Gastroesophageal sphincter (tissue), 3 donors: ENCODE data around the gene CPNE5.

Experiments used
- POLR2AphosphoS5 ChIP-seq: sonication (generic); formaldehyde crosslinking; IDR thresholded peaks from one replicate; pipeline ENCODE4 v1.6.1; 2017; ENCODE audit warnings: antibody characterized with exemption
- TF ChIP-seq, protein P1 (sequence below), 4 experiments: fragments of 200-600 bp in 2 of 4; fragments of 450-650 bp in 2 of 4; sonication (generic) in 1 of 4; IDR thresholded peaks; one replicate each; pipeline ENCODE4 v1.5.1; 2017 to 2019; ENCODE audit warnings: antibody characterized with exemption in 4 of 4, mild to moderate bottlenecking in 2 of 4, moderate library complexity in 2 of 4

DNA sequence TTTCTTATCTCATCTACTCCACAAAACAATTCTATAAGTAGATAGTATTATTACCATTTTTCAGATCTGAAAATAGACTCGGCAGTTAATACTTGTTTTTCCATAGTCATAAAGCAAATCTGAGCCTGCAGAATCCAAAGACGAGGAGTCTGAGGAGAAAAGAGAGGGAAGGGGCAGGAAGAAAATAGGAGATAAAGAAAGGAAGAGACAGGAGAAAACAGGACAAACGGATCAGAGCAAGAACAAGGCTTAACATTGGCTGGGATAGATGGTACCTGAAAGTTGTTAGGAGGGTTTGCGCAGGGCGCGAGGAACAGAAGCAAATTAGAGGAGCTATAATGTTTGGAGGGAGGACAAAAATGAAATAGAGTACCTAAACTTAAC is 36.0 kb upstream of the CPNE5 start:
- TF ChIP-seq, protein P1, sequence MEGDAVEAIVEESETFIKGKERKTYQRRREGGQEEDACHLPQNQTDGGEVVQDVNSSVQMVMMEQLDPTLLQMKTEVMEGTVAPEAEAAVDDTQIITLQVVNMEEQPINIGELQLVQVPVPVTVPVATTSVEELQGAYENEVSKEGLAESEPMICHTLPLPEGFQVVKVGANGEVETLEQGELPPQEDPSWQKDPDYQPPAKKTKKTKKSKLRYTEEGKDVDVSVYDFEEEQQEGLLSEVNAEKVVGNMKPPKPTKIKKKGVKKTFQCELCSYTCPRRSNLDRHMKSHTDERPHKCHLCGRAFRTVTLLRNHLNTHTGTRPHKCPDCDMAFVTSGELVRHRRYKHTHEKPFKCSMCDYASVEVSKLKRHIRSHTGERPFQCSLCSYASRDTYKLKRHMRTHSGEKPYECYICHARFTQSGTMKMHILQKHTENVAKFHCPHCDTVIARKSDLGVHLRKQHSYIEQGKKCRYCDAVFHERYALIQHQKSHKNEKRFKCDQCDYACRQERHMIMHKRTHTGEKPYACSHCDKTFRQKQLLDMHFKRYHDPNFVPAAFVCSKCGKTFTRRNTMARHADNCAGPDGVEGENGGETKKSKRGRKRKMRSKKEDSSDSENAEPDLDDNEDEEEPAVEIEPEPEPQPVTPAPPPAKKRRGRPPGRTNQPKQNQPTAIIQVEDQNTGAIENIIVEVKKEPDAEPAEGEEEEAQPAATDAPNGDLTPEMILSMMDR (IDR thresholded peaks at IDR 0.05): no peak
- no peak for TF ChIP-seq POLR2AphosphoS5
